Mammary epithelial cell (primary cell): ENCODE measurements around the gene CDK5R1.

ENCODE experiments used
- EZH2 ChIP-seq: IDR thresholded peaks from 2 replicates; pipeline ENCODE4 v1.6.1; 2012; ENCODE audit warnings: low read length, inconsistent platforms, borderline replicate concordance
- TF ChIP-seq, protein P1 (sequence below), 2 donors: IDR thresholded peaks in 1 of 2; conservative IDR thresholded peaks in 1 of 2; 2 replicates each; pipeline ENCODE4 v1.5.1; 2011 to 2012; ENCODE audit warnings: inconsistent platforms in 2 of 2, low read length in 2 of 2, mild to moderate bottlenecking in 2 of 2, control low read depth in 1 of 2, low read depth in 1 of 2; ENCODE audit not compliant: insufficient read depth in 1 of 2; ENCODE audit errors: extremely low read depth in 1 of 2

GRCh38 chr17:32445497-32445896 lies 41.3 kb upstream of the CDK5R1 start:
- TF ChIP-seq, protein P1, sequence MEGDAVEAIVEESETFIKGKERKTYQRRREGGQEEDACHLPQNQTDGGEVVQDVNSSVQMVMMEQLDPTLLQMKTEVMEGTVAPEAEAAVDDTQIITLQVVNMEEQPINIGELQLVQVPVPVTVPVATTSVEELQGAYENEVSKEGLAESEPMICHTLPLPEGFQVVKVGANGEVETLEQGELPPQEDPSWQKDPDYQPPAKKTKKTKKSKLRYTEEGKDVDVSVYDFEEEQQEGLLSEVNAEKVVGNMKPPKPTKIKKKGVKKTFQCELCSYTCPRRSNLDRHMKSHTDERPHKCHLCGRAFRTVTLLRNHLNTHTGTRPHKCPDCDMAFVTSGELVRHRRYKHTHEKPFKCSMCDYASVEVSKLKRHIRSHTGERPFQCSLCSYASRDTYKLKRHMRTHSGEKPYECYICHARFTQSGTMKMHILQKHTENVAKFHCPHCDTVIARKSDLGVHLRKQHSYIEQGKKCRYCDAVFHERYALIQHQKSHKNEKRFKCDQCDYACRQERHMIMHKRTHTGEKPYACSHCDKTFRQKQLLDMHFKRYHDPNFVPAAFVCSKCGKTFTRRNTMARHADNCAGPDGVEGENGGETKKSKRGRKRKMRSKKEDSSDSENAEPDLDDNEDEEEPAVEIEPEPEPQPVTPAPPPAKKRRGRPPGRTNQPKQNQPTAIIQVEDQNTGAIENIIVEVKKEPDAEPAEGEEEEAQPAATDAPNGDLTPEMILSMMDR (conservative IDR thresholded peaks at IDR 0.05 in 1 of 2, IDR thresholded peaks at IDR 0.05 in 1 of 2; ENCODE audit: extremely low read depth in 1 of 2, insufficient read depth in 1 of 2, low read depth in 1 of 2, low read length in 2 of 2) = no peak
- no peak for TF ChIP-seq EZH2
